SK-N-MC (cell line): Measurements from ENCODE around the gene CTSO.

Source experiments
- EZH2 ChIP-seq: fragments of 200-600 bp; sonication (generic); IDR thresholded peaks from one replicate; pipeline ENCODE4 v1.6.1; 2017; ENCODE audit warnings: antibody characterized with exemption
- POLR2AphosphoS5 ChIP-seq: IDR thresholded peaks from 2 replicates; pipeline ENCODE4 v1.6.1; 2012; ENCODE audit warnings: mild to moderate bottlenecking, low read depth, low read length, borderline replicate concordance

DNA sequence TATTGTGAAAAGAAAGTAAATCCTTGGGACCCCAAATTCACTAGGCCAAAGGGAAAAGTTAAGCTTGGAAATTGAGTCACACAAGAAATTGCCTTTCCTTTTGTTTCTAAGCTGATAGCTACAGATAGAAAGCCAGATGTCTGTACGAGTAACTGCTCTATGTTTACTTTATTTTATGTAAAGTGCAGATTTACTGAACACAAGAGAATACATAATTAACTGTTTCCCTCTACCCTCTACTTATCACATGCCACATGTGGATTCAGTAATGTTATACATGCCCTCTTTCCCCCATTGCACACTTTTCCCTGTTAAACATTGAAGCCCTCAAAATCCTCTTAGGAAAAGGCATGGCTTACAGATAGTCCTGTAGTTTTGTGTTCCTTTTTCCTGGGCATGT is 66.6 kb downstream of the CTSO start:
- TF ChIP-seq EZH2 (no peak), POLR2AphosphoS5 (no peak)
